ENCODE data around the gene PDZD7.

The PDZD7 gene

DNA sequence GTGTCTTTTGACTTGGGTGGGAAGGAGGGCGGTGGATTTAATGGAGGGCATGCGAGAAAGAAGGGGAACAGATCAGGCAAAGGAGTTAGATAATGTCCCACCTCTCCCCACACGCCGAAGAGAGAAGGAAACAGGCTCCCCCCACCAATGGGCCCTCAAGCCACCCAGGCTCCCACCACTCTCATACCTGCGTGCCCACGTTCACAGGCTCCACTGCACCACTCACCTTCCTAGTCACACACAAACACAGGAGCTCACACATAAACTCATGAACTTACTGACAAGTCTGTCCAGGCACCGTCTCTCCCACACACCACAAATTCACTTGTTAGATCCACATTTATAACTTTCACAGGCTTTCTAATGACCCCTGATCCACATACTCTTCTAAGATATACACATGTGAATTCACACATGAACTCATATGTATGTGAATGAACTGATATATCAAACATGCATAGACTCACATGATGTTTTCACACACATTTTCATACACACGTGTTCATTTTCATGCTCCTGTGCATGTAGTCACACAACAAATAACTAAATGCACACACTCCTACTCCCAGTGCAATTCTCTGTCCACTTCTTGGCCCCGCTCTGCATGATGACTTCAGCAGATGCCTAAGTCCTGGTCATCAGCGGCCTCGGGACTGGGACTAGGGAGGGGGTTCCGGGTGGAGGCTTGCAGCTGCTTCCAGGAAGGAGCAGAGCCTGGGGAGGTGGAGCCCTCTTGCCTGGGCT lies 29.8 kb downstream of the PDZD7 start:
- no peak for DNase-seq (ENCODE audit: low spot score)
- TF ChIP-seq, protein P1, sequence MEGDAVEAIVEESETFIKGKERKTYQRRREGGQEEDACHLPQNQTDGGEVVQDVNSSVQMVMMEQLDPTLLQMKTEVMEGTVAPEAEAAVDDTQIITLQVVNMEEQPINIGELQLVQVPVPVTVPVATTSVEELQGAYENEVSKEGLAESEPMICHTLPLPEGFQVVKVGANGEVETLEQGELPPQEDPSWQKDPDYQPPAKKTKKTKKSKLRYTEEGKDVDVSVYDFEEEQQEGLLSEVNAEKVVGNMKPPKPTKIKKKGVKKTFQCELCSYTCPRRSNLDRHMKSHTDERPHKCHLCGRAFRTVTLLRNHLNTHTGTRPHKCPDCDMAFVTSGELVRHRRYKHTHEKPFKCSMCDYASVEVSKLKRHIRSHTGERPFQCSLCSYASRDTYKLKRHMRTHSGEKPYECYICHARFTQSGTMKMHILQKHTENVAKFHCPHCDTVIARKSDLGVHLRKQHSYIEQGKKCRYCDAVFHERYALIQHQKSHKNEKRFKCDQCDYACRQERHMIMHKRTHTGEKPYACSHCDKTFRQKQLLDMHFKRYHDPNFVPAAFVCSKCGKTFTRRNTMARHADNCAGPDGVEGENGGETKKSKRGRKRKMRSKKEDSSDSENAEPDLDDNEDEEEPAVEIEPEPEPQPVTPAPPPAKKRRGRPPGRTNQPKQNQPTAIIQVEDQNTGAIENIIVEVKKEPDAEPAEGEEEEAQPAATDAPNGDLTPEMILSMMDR (IDR thresholded peaks at IDR 0.05; ENCODE audit: borderline replicate concordance, control extremely low read depth, extremely low read depth, insufficient read depth, missing control alignments): no peak
- in situ Hi-C loops (cut with MboI; ENCODE audit: low sequenced_read_pairs, unreplicated experiment): no loop called here

DNA sequence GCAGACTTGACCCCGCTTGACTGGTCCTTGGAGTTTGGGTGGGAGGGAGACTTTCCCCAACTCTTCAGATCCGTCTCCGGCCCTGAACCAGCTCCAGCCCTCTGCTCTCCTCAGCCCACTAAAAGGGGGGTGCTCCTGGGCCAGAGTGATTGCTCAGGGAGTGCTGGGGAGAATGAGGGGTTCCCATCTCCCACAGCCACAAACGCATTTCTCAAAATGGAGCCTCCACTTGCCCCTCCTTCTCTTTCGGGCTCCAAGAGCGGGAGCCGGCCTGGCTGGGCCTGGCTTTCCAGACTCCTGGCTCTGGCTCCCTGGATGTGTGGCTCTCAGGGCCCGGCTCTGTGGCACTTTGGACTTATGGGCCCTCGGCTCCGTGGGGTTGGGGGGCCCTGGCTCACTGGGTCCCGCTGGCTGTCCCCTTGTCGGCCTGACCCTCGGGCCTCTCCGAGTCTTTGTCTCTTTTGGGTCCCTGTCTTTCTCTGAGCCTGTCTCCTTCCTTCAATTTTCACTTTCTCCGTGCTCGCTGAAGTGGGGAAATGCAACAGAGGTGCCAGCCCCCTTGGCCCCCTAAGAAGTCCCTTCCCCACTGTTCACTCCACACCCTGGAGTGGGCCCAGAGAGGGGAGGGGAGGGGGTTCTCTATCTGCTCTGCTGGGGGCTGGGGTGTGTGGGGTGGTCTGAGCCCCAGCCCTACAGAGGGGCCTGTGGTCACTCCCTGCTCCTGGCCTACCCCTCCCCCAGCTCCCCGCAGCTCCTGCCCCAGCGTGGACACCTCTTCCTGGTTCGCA lies 30.6 kb downstream of the PDZD7 start:
- in situ Hi-C loops (cut with MboI; ENCODE audit: low sequenced_read_pairs, unreplicated experiment): no loop called here
- TF ChIP-seq, protein P1 (IDR thresholded peaks at IDR 0.05; ENCODE audit: borderline replicate concordance, control extremely low read depth, extremely low read depth, insufficient read depth, missing control alignments): no peak
- no peak for DNase-seq (ENCODE audit: low spot score)

DNA sequence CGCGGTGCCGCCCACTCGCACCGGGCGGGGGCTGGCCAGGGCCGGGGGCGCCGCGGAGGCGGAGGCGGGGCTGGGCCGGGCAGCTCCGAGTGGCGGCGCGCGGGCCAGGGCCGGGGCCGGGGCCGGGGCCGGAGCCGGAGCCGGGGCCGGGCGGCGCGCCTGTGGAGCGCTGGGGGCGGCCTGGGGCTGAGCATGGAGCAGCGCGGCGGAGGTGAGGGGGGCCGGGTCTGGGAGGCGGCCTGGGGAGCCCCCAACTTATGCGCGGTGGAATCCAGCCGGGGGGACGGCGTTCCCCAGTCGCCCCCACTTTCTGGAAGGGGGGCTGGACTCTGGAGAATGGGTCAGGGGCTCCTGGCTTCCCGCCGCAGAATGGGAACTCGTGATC lies 31.2 kb downstream of the PDZD7 start, which contains the start of gene LZTS2:
LZTS2 (plus strand) TSS at position 67 of the 385 bp plus-strand sequence. CDS start 2,731 bp downstream, outside the sequence.
- in situ Hi-C loops (cut with MboI; ENCODE audit: low sequenced_read_pairs, unreplicated experiment): no loop called here
- TF ChIP-seq, protein P1 (IDR thresholded peaks at IDR 0.05; ENCODE audit: borderline replicate concordance, control extremely low read depth, extremely low read depth, insufficient read depth, missing control alignments): no peak
- no peak for DNase-seq (ENCODE audit: low spot score)

DNA sequence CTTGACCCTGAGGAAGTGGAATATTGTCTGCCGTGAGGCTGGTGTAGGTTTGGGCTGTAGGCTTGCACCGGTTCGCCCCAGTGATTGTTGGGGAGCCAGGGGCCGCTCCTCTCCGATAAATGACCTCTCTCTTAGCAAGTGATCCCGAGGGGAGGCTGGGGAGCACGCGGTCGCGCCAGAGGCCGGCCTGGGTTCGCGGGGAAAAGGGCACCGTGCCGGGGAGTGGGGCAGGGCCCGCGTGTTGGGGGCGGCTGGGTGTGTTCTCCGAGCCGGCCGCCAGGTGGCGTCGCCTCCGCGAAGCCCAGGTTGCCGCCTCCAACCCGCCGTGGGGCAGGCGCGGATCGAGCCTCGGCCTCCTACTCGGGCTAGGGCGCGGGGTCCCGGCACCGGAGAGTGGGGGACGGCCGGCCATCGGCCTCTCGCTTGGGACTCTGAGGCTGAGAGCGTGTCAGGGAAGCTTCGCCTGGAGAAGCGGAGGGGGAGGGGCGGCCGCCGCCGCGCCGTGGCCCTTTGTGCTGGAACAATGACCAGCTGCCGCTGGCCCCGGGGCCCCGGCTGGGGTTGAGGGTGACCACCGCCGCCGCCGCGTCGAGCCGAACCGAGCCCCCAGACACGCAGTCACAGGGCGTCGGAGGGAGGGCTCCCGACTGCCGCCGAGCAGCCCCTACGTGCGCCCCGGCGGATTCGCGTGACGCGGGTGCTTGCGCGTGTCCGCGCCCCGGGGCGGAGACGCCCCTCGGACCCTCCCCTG lies 31.8 kb downstream of the PDZD7 start:
- in situ Hi-C loops (cut with MboI; ENCODE audit: low sequenced_read_pairs, unreplicated experiment): no loop called here
- TF ChIP-seq, protein P1 (IDR thresholded peaks at IDR 0.05; ENCODE audit: borderline replicate concordance, control extremely low read depth, extremely low read depth, insufficient read depth, missing control alignments): peak; percentile 89
- DNase-seq (ENCODE audit: low spot score): peak; percentile 94

DNA sequence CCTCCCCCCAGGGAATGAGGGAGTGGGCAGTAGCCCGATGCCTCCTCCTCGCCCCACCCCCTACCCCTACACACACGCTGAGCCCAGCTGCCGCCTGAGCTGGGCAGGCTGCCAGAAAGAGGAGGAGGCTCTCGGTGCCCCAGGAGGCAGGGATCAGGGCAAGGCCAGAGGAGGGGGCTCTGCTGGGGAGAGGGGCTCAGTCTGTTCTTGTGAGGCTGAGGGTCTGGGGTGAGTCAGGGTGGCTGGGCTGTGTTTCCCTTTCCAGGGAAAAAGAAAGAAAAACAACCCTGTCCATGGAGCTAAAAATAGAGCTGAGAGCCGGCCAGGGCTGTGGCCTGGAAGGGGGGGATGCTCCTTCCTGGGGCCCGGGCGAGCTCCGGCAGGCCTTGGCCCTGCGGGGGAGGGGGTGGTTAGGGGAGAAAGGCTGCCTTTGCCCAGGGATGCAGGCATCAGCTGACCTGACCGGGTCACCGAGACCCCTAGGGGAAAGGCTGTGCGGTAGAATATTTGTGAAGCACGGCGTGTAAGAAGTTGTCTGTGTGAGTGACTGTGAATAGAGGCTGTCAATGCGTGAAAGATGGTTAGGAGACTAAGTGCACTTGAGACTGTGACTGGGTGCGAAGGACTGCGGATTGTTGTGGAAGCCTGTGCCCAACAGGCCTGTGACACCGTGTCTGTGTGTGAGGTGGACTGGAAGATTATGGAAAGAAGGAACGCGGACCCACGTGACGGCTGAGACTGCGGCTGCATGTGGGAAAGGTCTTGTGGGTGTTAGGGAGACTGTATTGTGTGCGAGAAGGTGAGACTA lies 32.5 kb downstream of the PDZD7 start:
- peak; percentile 78 for DNase-seq (ENCODE audit: low spot score)
- TF ChIP-seq, protein P1 (IDR thresholded peaks at IDR 0.05; ENCODE audit: borderline replicate concordance, control extremely low read depth, extremely low read depth, insufficient read depth, missing control alignments): no peak
- in situ Hi-C loops (cut with MboI; ENCODE audit: low sequenced_read_pairs, unreplicated experiment): no loop called here

All from GM13976 (cell line).